ENCODE data around the gene RNF214.

The RNF214 gene

GRCh38 chr11:117210620-117211019 lies 21.9 kb upstream of the RNF214 start:
- no peak for TF ChIP-seq CTCF (IDR thresholded peaks at IDR 0.05; ENCODE audit: low read depth, low read length, missing control alignments)
- in situ Hi-C loops (cut with HindIII; ENCODE audit: low sequenced_read_pairs), result no loop called here
- no peak overlapping the region for H3K4me3 ChIP-seq (ENCODE audit: low read depth, low read length)
- DNase-seq (ENCODE audit: low read depth), result no peak

DNA sequence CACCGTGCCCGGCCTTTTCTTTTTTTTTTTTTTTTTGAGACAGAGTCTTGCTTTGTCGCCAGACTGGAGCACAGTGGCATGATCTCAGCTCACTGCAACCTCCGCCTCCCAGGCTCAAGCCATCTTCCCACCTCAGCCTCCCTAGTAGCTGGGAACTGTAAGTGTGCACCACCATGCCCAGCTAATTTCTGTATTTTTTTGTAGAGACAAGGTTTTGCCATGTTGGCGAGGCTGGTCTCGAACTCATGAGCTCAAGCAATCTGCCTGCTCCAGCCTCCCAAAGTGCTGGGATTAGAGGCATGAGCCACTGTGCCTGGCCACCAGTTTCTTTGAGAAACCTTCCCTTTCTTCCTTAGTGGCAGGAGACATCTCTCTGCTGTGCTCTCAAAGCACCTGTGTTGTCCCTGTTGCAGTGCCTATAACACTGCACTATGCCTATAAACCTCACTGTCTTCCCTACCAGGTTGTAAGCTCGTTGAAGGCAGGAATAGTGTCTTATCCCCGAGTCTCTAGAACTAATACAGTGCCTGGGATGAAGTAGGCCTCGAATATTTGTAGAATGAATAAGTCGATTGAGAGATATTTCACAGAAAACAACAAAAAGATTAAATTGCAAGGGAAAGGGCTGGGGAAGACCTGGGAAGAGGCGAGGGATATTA lies 19.6 kb upstream of the RNF214 start:
- H3K4me3 ChIP-seq (ENCODE audit: low read depth, low read length), result no peak overlapping the region
- no peak for TF ChIP-seq CTCF (IDR thresholded peaks at IDR 0.05; ENCODE audit: low read depth, low read length, missing control alignments)
- DNase-seq (ENCODE audit: low read depth), result no peak
- in situ Hi-C loops (cut with HindIII; ENCODE audit: low sequenced_read_pairs), result no loop called here

DNA sequence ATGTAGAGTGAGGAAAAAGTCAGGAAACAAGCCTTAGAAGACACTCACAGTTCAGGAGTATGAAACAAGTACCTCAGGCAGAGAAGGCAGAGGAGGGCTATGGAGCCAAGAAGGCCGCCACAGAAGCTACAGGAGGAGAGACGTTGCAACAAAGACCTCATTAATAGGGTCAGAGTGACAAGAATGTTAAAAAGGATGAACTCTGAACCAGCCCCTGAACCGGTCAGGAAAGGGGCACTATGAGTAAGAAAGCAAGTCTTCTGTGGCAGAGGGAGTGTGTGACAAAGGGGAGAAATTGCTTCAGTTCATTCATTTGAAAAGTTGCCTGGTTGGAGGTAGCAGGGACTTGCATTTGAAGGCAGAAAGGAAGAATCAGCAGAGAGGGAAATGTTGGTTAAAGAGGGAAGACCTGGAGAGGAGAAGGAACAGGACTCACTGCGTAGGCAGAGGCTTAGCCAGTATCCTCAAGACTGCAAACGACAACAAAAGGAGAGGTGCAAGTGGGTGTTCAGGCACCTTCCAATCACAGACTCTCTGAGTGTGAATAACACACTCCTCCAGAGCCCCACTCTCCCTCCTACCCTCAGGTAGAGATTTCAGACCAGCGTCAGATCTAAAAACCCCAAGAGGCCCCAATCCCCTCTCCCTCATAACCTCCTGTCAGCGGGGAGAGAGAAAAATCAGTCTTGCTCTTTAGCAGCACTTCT lies 17.9 kb upstream of the RNF214 start:
- H3K4me3 ChIP-seq (ENCODE audit: low read depth, low read length), result no peak overlapping the region
- DNase-seq (ENCODE audit: low read depth), result no peak
- no peak for TF ChIP-seq CTCF (IDR thresholded peaks at IDR 0.05; ENCODE audit: low read depth, low read length, missing control alignments)
- in situ Hi-C loops (cut with HindIII; ENCODE audit: low sequenced_read_pairs), result no loop called here

GRCh38 chr11:117217141-117218084 lies 15.1 kb upstream of the RNF214 start:
- in situ Hi-C loops (cut with HindIII; ENCODE audit: low sequenced_read_pairs), result no loop called here
- no peak for DNase-seq (ENCODE audit: low read depth)
- no peak overlapping the region for H3K4me3 ChIP-seq (ENCODE audit: low read depth, low read length)
- TF ChIP-seq CTCF (IDR thresholded peaks at IDR 0.05; ENCODE audit: low read depth, low read length, missing control alignments), result no peak

DNA sequence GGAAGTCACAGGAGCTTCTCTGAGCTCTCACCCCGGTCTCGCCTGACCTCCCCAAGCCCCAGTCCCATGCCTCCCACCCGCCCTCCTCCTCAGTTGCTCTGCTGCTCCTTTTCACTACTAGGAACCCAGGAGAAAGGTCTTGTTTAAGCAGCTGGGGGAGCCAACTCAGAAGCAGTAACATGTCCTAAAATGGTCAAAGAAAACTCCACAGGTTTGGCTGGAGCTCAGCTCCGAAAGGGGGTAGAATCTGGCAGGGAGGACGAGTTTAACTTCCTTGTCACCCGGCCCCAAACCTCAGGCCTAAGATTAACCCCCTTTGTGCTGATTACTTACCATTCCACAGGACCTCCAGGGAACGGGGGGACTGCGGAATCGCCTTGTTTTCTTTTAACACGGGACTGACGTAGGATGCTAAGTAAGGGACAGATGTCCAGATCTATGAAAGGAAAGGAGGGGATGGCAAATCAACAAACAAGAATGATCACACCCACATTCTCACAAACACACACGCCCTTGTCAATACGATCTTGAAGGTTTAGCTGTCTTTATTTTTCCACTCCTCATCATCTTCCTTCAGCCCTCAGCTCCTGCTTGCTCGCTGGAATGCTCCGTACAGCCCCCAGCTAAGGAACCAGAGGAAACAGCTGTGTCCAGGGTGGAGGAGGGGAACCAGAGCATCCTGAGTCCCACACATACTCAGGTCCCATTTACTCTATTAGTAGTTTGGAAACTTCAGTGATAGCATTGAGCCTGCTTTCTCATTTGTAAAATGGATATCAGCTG lies 14.1 kb upstream of the RNF214 start:
- no peak for TF ChIP-seq CTCF (IDR thresholded peaks at IDR 0.05; ENCODE audit: low read depth, low read length, missing control alignments)
- in situ Hi-C loops (cut with HindIII; ENCODE audit: low sequenced_read_pairs), result no loop called here
- no peak for DNase-seq (ENCODE audit: low read depth)
- H3K4me3 ChIP-seq (ENCODE audit: low read depth, low read length), result no peak overlapping the region

DNA sequence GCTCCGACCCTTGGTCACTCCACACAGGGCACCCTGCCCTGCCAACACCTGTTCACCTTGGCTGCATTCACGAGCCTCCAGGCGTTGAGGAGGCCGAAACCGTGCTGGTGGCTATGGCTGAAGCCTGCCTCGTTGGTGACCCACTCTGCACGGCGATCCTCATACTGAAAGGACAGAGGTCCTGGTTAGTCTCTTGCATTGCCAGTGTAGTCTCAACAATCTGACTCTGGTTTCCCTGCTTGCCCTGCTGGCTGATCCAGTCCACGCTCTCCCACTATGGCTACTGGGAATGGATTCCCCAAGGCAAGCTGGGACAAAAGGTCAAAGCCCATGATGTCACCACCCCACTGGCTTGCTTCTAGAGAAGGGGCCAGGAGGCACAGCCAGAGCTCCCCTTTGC lies 13.5 kb upstream of the RNF214 start:
- no peak overlapping the region for H3K4me3 ChIP-seq (ENCODE audit: low read depth, low read length)
- in situ Hi-C loops (cut with HindIII; ENCODE audit: low sequenced_read_pairs), result no loop called here
- no peak for TF ChIP-seq CTCF (IDR thresholded peaks at IDR 0.05; ENCODE audit: low read depth, low read length, missing control alignments)
- DNase-seq (ENCODE audit: low read depth), result no peak

All from astrocyte of the cerebellum (primary cell).